HFF-Myc (cell line): ENCODE results near the gene ADH4.
"Not testable (repeated sequence)": the region's sequence is repeated elsewhere in the genome, so short reads cannot be mapped to it uniquely, and the experiment has no call there.

Experiments used
- DNase-seq: peaks from one replicate; pipeline ENCODE4 v3.0.0-alpha.2; 2011; ENCODE audit warnings: low read depth; ENCODE audit errors: extremely low read depth
- H3K4me3 ChIP-seq: replicated peaks from 2 replicates; pipeline ENCODE4 v1.5.1; 2011; ENCODE audit warnings: low read depth, mild to moderate bottlenecking, control low read depth, low read length
- TF ChIP-seq, protein P1 (sequence below): IDR thresholded peaks from 2 replicates; pipeline ENCODE4 v1.5.1; 2012; ENCODE audit warnings: mild to moderate bottlenecking, low read depth, low read length, control low read depth; ENCODE audit errors: missing control alignments

Gene ADH4

DNA sequence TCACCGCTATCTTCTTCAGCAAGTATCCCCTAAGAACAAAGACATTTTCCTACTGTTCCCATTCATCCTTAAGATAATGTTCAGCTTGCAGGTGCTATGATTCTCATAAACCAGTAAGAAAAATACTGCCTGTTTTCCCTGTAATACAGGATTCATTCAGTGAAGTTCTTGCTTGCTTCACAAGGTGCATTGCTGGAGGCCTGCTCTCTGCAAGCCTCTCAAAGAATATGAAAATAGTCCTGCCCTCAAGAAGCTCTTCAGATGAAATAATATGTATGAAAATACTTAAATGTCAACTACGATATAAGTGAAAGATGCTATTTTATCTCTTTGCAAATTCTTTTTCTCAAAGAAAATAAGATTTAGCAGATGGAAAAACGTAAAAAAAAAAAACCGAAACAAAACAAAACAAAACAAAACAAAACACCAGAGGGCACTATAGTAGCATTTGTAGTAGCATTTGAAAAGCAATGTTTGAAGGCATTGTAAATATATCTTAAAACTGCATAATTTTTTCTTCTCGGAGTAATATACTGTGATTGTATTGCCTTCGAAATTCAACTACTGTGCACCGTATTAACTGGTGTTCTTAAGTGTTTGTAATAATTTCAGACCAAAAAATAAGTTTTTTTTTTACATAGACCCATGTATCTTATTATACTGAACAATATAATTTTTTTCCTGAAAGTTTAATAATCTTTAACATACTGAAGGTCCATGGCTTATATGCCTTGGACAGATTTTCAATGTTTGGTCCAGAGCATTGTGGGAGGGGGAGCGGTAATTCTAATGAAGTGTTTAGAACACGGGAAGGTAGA is 26.0 kb downstream of the ADH4 start:
- DNase-seq, result peak; percentile 17
- TF ChIP-seq, protein P1, sequence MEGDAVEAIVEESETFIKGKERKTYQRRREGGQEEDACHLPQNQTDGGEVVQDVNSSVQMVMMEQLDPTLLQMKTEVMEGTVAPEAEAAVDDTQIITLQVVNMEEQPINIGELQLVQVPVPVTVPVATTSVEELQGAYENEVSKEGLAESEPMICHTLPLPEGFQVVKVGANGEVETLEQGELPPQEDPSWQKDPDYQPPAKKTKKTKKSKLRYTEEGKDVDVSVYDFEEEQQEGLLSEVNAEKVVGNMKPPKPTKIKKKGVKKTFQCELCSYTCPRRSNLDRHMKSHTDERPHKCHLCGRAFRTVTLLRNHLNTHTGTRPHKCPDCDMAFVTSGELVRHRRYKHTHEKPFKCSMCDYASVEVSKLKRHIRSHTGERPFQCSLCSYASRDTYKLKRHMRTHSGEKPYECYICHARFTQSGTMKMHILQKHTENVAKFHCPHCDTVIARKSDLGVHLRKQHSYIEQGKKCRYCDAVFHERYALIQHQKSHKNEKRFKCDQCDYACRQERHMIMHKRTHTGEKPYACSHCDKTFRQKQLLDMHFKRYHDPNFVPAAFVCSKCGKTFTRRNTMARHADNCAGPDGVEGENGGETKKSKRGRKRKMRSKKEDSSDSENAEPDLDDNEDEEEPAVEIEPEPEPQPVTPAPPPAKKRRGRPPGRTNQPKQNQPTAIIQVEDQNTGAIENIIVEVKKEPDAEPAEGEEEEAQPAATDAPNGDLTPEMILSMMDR, result no peak
- no peak overlapping the region for H3K4me3 ChIP-seq

DNA sequence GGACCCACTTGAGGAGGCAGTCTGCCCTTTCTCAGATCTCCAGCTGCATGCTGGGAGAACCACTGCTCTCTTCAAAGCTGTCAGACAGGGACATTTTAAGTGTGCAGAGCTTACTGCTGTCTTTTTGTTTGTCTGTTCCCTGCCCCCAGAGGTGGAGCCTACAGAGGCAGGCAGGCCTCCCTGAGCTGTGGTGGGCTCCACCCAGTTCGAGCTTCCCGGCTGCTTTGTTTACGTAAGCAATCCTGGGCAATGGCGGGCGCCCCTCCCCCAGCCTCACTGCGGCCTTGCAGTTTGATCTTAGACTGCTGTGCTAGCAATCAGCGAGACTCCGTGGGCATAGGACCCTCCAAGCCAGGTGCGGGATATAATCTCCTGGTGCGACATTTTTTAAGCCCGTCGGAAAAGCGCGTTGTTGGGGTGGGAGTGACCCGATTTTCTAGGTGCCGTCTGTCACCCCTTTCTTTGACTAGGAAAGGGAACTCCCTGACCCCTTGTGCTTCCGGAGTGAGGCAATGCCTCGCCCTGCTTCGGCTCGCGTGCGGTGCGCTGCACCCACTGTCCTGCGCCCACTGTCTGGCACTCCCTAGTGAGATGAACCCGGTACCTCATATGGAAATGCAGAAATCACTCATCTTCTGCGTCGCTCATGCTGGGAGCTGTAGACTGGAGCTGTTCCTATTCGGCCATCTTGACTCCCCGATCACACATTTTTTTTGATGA is 26.8 kb downstream of the ADH4 start:
- not testable (repeated sequence) for H3K4me3 ChIP-seq, DNase-seq

DNA sequence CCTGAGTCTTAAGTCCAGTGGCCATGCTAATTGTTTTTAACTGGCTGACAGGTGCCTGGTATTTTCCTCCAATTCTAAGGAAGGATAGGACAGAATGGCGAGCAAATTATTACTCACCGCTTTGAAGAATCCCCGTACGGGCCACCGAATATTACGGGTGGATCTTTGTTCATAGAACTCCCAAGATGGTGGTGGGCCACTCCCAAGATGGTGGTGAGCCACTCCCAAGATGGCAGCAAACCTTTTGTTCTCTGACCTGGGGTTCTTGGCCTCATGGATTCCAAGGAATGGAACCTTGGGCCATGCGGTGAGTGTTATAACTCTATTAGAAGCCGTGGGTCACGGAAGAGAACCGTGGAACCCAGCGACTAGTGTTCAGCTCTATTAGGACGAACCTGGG is 34.8 kb downstream of the ADH4 start:
- not testable (repeated sequence) for DNase-seq

DNA sequence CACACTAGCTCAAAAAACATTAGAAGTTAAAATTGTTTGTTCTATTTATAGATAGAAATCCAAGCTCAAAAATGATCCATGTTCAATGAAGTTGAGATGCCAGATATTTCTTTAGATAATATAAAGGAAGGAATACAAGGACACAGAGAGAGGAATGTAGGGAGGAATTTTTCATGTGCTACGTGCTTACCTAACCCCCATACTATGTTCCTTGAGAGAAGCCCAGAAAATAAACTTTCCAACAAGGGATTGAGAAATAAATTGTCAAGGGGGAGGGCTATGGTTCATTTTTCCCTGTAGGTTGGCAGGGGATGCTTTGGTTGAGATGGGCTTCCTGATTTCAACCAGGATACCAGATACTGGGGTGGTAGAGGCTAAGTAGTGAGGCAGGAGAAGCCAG is 39.9 kb downstream of the ADH4 start:
- no peak overlapping the region for H3K4me3 ChIP-seq
- TF ChIP-seq, protein P1, result no peak
- DNase-seq, result no peak

More for the DNA sequence above, 34.8 kb downstream of the ADH4 start:
- not testable (repeated sequence) for H3K4me3 ChIP-seq

DNA sequence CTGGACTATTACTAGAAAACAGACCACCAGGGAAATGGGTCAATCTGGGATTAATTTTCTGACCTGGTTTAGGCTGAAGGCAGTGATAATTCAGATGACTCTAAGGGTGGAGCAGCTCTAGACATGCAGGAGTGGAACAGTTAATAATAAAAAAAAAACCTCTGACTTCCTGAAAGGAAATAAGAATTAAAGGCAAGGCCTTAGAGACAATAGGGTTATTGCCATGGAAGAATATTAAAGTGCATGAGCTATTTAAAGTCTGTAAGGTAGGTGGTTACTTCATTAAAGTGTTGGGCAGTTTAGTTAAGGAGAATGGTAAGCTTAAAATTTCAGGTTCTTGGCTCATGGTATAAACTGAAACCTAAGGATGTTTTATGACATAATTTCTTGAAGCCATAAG is 40.9 kb downstream of the ADH4 start:
- no peak for DNase-seq
- TF ChIP-seq, protein P1, result no peak
- no peak overlapping the region for H3K4me3 ChIP-seq

DNA sequence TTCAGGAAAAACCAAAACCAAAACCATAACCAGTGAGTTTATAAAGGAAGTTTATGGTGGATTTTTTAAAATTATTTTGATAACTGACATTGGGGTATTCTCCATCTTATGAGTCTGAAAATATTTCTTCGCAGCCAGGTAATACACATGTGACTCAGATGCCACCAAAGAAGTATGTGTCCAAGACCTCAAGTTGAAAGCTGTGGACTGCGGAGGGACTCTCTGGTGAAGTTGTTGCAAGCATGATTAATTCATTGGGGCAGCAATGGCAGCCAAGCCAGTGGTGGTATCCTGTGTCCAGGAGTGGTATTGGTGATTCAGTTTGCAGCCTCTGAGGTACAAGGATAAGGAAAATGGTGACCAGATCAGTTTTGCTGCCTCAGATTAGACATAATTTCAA is 41.5 kb downstream of the ADH4 start:
- no peak for DNase-seq
- TF ChIP-seq, protein P1, result no peak
- H3K4me3 ChIP-seq, result no peak overlapping the region

DNA sequence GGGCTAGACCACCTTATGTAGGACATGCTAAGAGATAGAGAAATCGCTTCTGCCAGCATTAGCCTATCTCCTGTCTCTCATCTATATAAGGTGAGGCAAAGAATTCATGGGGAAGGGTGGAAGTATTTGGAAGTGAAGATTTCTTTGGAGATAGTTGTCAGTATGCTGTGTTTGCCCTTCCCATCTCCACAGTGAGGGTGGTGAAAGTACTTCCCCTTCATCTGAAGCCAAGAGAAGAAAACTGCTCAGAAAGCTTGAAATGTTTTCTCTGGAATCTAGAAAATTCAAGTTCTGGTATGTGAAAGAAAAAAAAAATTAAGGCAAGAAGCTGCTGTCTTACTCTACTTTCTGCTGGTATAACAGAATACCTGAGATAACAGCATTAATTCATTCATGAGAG is 43.2 kb downstream of the ADH4 start:
- TF ChIP-seq, protein P1, result no peak
- no peak for DNase-seq
- H3K4me3 ChIP-seq, result no peak overlapping the region

DNA sequence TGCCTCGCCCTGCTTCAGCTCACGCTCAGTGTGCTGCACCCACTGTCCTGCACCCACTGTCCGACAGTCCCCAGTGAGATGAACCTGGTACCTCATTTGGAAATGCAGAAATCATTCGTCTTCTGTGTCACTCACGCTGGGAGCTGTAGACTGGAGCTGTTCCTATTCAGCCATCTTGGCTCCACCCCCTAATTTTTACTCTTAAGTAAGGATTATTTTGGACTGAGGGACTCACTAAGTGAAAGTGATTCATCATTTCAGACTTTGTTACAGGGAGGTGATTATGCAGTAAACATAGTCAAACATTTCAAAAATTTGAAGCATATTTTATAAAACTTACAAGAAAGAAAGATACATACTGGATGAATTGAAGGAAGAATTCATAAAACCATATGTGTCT is 44.3 kb downstream of the ADH4 start:
- DNase-seq, H3K4me3 ChIP-seq: not testable (repeated sequence)
